Measurements from ENCODE around the gene PKP4.

Gene PKP4

GRCh38 chr2:158651358-158652057, 194.8 kb downstream of the PKP4 start:
- no peak for DNase-seq (ENCODE audit: low spot score)

GRCh38 chr2:158655628-158656027, 198.9 kb downstream of the PKP4 start:
- DNase-seq (ENCODE audit: low spot score) = no peak

- DNase-seq (ENCODE audit: low spot score) = no peak
Observed at GRCh38 chr2:158656492-158657229, 199.9 kb downstream of the PKP4 start.

GRCh38 chr2:158658396-158658795, 201.6 kb downstream of the PKP4 start:
- no peak for DNase-seq (ENCODE audit: low spot score)

GRCh38 chr2:158659483-158659882, 202.7 kb downstream of the PKP4 start:
- DNase-seq (ENCODE audit: low spot score) = no peak

- no peak for DNase-seq (ENCODE audit: low spot score)
Observed at GRCh38 chr2:158661231-158661630, 204.5 kb downstream of the PKP4 start.

- no peak for DNase-seq (ENCODE audit: low spot score)
Observed at GRCh38 chr2:158662421-158662820, 205.7 kb downstream of the PKP4 start.

GRCh38 chr2:158663796-158664195, 207.0 kb downstream of the PKP4 start:
- DNase-seq (ENCODE audit: low spot score) = no peak

- DNase-seq (ENCODE audit: low spot score) = peak; percentile 67
Observed at GRCh38 chr2:158664987-158665386, 208.2 kb downstream of the PKP4 start.

- DNase-seq (ENCODE audit: low spot score) = peak; percentile 30
Observed at GRCh38 chr2:158665536-158666302, 209.0 kb downstream of the PKP4 start.

GRCh38 chr2:158666969-158667368, 210.2 kb downstream of the PKP4 start:
- DNase-seq (ENCODE audit: low spot score) = no peak

- peak; percentile 42 for DNase-seq (ENCODE audit: low spot score)
Observed at GRCh38 chr2:158667586-158667985, 210.8 kb downstream of the PKP4 start.

- DNase-seq (ENCODE audit: low spot score) = peak; percentile 58
Observed at GRCh38 chr2:158668001-158668765, 211.4 kb downstream of the PKP4 start.

GRCh38 chr2:158670292-158670691, 213.5 kb downstream of the PKP4 start:
- no peak for DNase-seq (ENCODE audit: low spot score)

GRCh38 chr2:158671360-158672245, 214.9 kb downstream of the PKP4 start:
- DNase-seq (ENCODE audit: low spot score) = no peak

- peak; percentile 33 for DNase-seq (ENCODE audit: low spot score)
Observed at GRCh38 chr2:158676295-158676694, 219.5 kb downstream of the PKP4 start.

GRCh38 chr2:158676696-158677095, 219.9 kb downstream of the PKP4 start:
- peak; percentile 74 for DNase-seq (ENCODE audit: low spot score)

GRCh38 chr2:158677542-158677941, 220.8 kb downstream of the PKP4 start:
- DNase-seq (ENCODE audit: low spot score) = no peak

GRCh38 chr2:158681816-158682215, 225.1 kb downstream of the PKP4 start:
- no peak for DNase-seq (ENCODE audit: low spot score)

GRCh38 chr2:158685646-158686045, 228.9 kb downstream of the PKP4 start:
- no peak for DNase-seq (ENCODE audit: low spot score)

- no peak for DNase-seq (ENCODE audit: low spot score)
Observed at GRCh38 chr2:158686210-158686691, 229.5 kb downstream of the PKP4 start.
